SK-N-SH (cell line): ENCODE results near the gene FBXW5. TPM values are rescaled to one million over a fixed set of nuclear protein-coding genes. Genes with fewer than 3 reads are reported as not detected.

Source experiments
- CTCF ChIA-PET: fragments of 300-600, 350-600 bp; formaldehyde crosslinking; extraction: SDS; loops from one replicate; lab custom pipeline; 2021; lab: Yijun Ruan, JAX
- POLR2A ChIA-PET: fragments of 350-600 bp; sonication (Branson Sonifier 250); formaldehyde crosslinking; extraction: SDS; loops from one replicate; lab custom pipeline; 2020; ENCODE audit warnings: antibody characterized with exemption, inconsistent platforms; lab: Yijun Ruan, JAX
- DNase-seq: peaks from one replicate; pipeline ENCODE4 v3.0.0; 2012
- H2AFZ ChIP-seq: fragments of 200-600 bp; sonication (generic); 2 replicates; pipeline ENCODE4 v1.8.1; 2016; ENCODE audit warnings: antibody characterized with exemption, mild to moderate bottlenecking, low read depth
- H3F3A ChIP-seq: fragments of 200-600 bp; sonication (generic); replicated peaks from 2 replicates; pipeline ENCODE3; 2016; ENCODE audit warnings: antibody characterized with exemption, mild to moderate bottlenecking; ENCODE audit not compliant: insufficient read depth
- H3K27ac ChIP-seq, 2 experiments: fragments of 200-500 bp in 1 of 2; fragments of 200-600 bp in 1 of 2; sonication (Bioruptor generic) in 1 of 2; sonication (generic), shearing (Covaris generic) in 1 of 2; 2 replicates each; pipeline versions ENCODE4 v1.5.1 to v1.6.1; 2014 to 2016; ENCODE audit warnings: low read depth in 2 of 2, inconsistent platforms in 1 of 2, low read length in 1 of 2, mild to moderate bottlenecking in 1 of 2, mixed read lengths in 1 of 2
- H3K27me3 ChIP-seq: fragments of 200-600 bp; sonication (generic), shearing (Covaris generic); 2 replicates; pipeline ENCODE4 v1.6.1; 2016; ENCODE audit warnings: mixed run types; ENCODE audit not compliant: insufficient read depth
- H3K36me3 ChIP-seq, 2 experiments: fragments of 200-500 bp in 1 of 2; fragments of 200-600 bp in 1 of 2; sonication (Bioruptor generic) in 1 of 2; sonication (generic) in 1 of 2; replicated peaks in 1 of 2; 2 replicates each; pipeline versions ENCODE3 to v1.5.1; 2014 to 2016; ENCODE audit warnings: low read length in 1 of 2, mild to moderate bottlenecking in 1 of 2; ENCODE audit not compliant: insufficient read depth in 2 of 2, control insufficient read depth in 1 of 2
- H3K4me1 ChIP-seq, 2 experiments: fragments of 200-500 bp in 1 of 2; fragments of 200-600 bp in 1 of 2; sonication (Bioruptor generic) in 1 of 2; sonication (generic), shearing (Covaris generic) in 1 of 2; 2 replicates each; pipeline versions ENCODE4 v1.5.1 to v1.6.1; 2014 to 2016; ENCODE audit warnings: low read depth in 1 of 2, low read length in 1 of 2, mixed run types in 1 of 2; ENCODE audit not compliant: insufficient read depth in 2 of 2, control insufficient read depth in 1 of 2
- H3K4me2 ChIP-seq: fragments of 200-600 bp; sonication (generic), shearing (Covaris generic); 2 replicates; pipeline ENCODE4 v1.6.1; 2017; ENCODE audit warnings: mixed run types
- H3K4me3 ChIP-seq, 2 experiments: fragments of 200-500 bp in 1 of 2; fragments of 200-600 bp in 1 of 2; sonication (Bioruptor generic) in 1 of 2; sonication (generic), shearing (Covaris generic) in 1 of 2; 2 replicates each; pipeline versions ENCODE4 v1.5.1 to v1.8.1; 2014 to 2016; ENCODE audit warnings: low read depth in 2 of 2, inconsistent platforms in 1 of 2, low read length in 1 of 2, mild to moderate bottlenecking in 1 of 2, mixed read lengths in 1 of 2, moderate library complexity in 1 of 2
- H3K79me2 ChIP-seq: fragments of 200-600 bp; sonication (generic); 2 replicates; pipeline ENCODE4 v1.8.1; 2017; ENCODE audit warnings: mild to moderate bottlenecking; ENCODE audit not compliant: insufficient read depth
- H3K9ac ChIP-seq: fragments of 200-600 bp; sonication (generic); 2 replicates; pipeline ENCODE4 v1.6.1; 2017; ENCODE audit warnings: mixed run types
- H3K9me2 ChIP-seq: fragments of 200-600 bp; sonication (generic); 2 replicates; pipeline ENCODE4 v1.6.1; 2017; ENCODE audit warnings: mixed run types
- H3K9me3 ChIP-seq: fragments of 200-600 bp; sonication (generic); 2 replicates; pipeline ENCODE4 v1.6.1; 2017; ENCODE audit warnings: mixed run types, mild to moderate bottlenecking, moderate library complexity
- H4K20me1 ChIP-seq: fragments of 200-600 bp; sonication (generic); 2 replicates; pipeline ENCODE4 v1.6.1; 2017; ENCODE audit warnings: mild to moderate bottlenecking, mixed run types; ENCODE audit not compliant: insufficient read depth
- CHD2 ChIP-seq: fragments of 150-350 bp; IDR thresholded peaks from 2 replicates; pipeline ENCODE4 v1.6.1; 2018; ENCODE audit warnings: low read length; ENCODE audit not compliant: partially characterized antibody
- ELF1 ChIP-seq: IDR thresholded peaks from 2 replicates; pipeline ENCODE4 v1.4.0; 2012
- EP300 ChIP-seq, 2 experiments: IDR thresholded peaks; 2 replicates each; pipeline versions ENCODE4 v1.4.0 to v1.6.1; 2012; ENCODE audit warnings: borderline replicate concordance in 1 of 2, low read depth in 1 of 2, low read length in 1 of 2
- EZH2phosphoT487 ChIP-seq: fragments of 200-600 bp; sonication (generic); IDR thresholded peaks from 2 replicates; pipeline ENCODE4 v1.6.1; 2017; ENCODE audit warnings: low read depth, mixed run types, mild to moderate bottlenecking, antibody characterized with exemption, moderate library complexity, borderline replicate concordance
- FOSL2 ChIP-seq: IDR thresholded peaks from 2 replicates; pipeline ENCODE4 v1.4.0; 2012; ENCODE audit warnings: low read depth, mild to moderate bottlenecking, moderate library complexity, borderline replicate concordance
- FOXM1 ChIP-seq: IDR thresholded peaks from 2 replicates; pipeline ENCODE4 v1.4.0; 2012; ENCODE audit warnings: low read depth, mild to moderate bottlenecking
- GATA2 ChIP-seq: sonication (generic); formaldehyde crosslinking; IDR thresholded peaks from 2 replicates; pipeline ENCODE4 v1.5.0; 2020; ENCODE audit warnings: mild to moderate bottlenecking, missing genetic modification reagents
- JUND ChIP-seq: IDR thresholded peaks from 2 replicates; pipeline ENCODE4 v1.4.0; 2012
- MAX ChIP-seq: IDR thresholded peaks from 2 replicates; pipeline ENCODE4 v1.4.0; 2012; ENCODE audit warnings: low read depth
- MXI1 ChIP-seq: IDR thresholded peaks from 2 replicates; pipeline ENCODE4 v1.6.1; 2012; ENCODE audit warnings: mild to moderate bottlenecking, low read depth, low read length, improper control_type of control experiment
- NFIC ChIP-seq: IDR thresholded peaks from 2 replicates; pipeline ENCODE4 v1.4.0; 2012; ENCODE audit warnings: borderline replicate concordance
- POLR2AphosphoS5 ChIP-seq: IDR thresholded peaks from 2 replicates; pipeline ENCODE4 v1.6.1; 2012; ENCODE audit warnings: low read depth, low read length
- RCOR1 ChIP-seq: fragments of 150-350 bp; IDR thresholded peaks from 2 replicates; pipeline ENCODE4 v1.6.1; 2017; ENCODE audit warnings: antibody characterized with exemption, low read length
- RFX5 ChIP-seq: IDR thresholded peaks from 2 replicates; pipeline ENCODE4 v1.6.1; 2012; ENCODE audit warnings: mild to moderate bottlenecking, improper control_type of control experiment, low read length
- SIN3A ChIP-seq: IDR thresholded peaks from 2 replicates; pipeline ENCODE4 v1.6.1; 2012; ENCODE audit warnings: low read depth, mild to moderate bottlenecking, low read length, moderate library complexity, borderline replicate concordance
- YY1 ChIP-seq: IDR thresholded peaks from 2 replicates; pipeline ENCODE4 v1.4.0; 2012; ENCODE audit warnings: low read depth, mild to moderate bottlenecking
- WGBS: methylation state at CpG from one replicate; pipeline ENCODE4 v1.1.6; 2017; ENCODE audit warnings: low lambda C conversion rate; 5-methylcytosine and 5-hydroxymethylcytosine counted together
- polyA plus RNA-seq, 3 experiments: library from polyadenylated mRNA; depleted of rRNA; stranded (reverse); fragments of >200 nt; gene quantifications; 2 replicates each; pipeline ENCODE4 v1.2.3, GENCODE V29; 2012
- TF ChIP-seq, protein P1 (sequence below): IDR thresholded peaks from 2 replicates; pipeline ENCODE4 v1.4.0; 2012; ENCODE audit warnings: low read depth, borderline replicate concordance
- TF ChIP-seq, protein P2 (sequence below): IDR thresholded peaks from 2 replicates; pipeline ENCODE4; 2012
- TF ChIP-seq, protein P3 (sequence below): fragments of 200-600 bp; sonication (generic); IDR thresholded peaks from 2 replicates; pipeline ENCODE4 v1.6.1; 2017; ENCODE audit warnings: antibody characterized with exemption, mild to moderate bottlenecking, moderate library complexity

Gene FBXW5
- polyA plus RNA-seq, 1 of the 3 experiments (the other 2 are of a cell fraction): 78.9 TPM

- Histone ChIP-seq H3K9me3 (no peaks in the 10 kb centered on the region), H3K4me2 (no peak overlapping the region), H3F3A (no peaks in the 10 kb centered on the region), H3K9me2 (no peaks in the 10 kb centered on the region), H3K36me3 (no peaks in the 10 kb centered on the region), H4K20me1 (no peaks in the 10 kb centered on the region), H3K27me3 (no peaks in the 10 kb centered on the region), H3K27ac (no peak overlapping the region), H2AFZ (no peak overlapping the region), H3K9ac (no peak overlapping the region), H3K79me2 (no peaks in the 10 kb centered on the region), H3K4me3 (no peak overlapping the region), H3K4me1 (peaks cover 0 to 20% of the 10 kb centered on the region in 2 experiments; a peak in 2 of 4 replicates)
- WGBS: 60% methylated on average over 4 of the region's 14 CpGs
- CTCF ChIA-PET: interaction anchor here (1.1 to 13.2 kb wide), 2 partner anchors 9 to 77 kb away, joined by 3 to 350 read pairs; partner anchors contain the start of genes ABCA2 and FUT7
- no peak for TF ChIP-seq CHD2
- no peak for TF ChIP-seq EZH2phosphoT487
- no peak for TF ChIP-seq FOSL2
- TF ChIP-seq, protein P1, sequence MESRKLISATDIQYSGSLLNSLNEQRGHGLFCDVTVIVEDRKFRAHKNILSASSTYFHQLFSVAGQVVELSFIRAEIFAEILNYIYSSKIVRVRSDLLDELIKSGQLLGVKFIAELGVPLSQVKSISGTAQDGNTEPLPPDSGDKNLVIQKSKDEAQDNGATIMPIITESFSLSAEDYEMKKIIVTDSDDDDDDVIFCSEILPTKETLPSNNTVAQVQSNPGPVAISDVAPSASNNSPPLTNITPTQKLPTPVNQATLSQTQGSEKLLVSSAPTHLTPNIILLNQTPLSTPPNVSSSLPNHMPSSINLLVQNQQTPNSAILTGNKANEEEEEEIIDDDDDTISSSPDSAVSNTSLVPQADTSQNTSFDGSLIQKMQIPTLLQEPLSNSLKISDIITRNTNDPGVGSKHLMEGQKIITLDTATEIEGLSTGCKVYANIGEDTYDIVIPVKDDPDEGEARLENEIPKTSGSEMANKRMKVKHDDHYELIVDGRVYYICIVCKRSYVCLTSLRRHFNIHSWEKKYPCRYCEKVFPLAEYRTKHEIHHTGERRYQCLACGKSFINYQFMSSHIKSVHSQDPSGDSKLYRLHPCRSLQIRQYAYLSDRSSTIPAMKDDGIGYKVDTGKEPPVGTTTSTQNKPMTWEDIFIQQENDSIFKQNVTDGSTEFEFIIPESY: no peak
- TF ChIP-seq, protein P2, sequence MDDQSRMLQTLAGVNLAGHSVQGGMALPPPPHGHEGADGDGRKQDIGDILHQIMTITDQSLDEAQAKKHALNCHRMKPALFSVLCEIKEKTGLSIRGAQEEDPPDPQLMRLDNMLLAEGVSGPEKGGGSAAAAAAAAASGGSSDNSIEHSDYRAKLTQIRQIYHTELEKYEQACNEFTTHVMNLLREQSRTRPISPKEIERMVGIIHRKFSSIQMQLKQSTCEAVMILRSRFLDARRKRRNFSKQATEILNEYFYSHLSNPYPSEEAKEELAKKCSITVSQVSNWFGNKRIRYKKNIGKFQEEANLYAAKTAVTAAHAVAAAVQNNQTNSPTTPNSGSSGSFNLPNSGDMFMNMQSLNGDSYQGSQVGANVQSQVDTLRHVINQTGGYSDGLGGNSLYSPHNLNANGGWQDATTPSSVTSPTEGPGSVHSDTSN: no peak
- no peak for TF ChIP-seq RCOR1
- TF ChIP-seq JUND: no peak
- no peak for TF ChIP-seq MAX
- no peak for TF ChIP-seq GATA2 (CRISPR knock-in tag)
- no peak for TF ChIP-seq FOXM1
- TF ChIP-seq, protein P3, sequence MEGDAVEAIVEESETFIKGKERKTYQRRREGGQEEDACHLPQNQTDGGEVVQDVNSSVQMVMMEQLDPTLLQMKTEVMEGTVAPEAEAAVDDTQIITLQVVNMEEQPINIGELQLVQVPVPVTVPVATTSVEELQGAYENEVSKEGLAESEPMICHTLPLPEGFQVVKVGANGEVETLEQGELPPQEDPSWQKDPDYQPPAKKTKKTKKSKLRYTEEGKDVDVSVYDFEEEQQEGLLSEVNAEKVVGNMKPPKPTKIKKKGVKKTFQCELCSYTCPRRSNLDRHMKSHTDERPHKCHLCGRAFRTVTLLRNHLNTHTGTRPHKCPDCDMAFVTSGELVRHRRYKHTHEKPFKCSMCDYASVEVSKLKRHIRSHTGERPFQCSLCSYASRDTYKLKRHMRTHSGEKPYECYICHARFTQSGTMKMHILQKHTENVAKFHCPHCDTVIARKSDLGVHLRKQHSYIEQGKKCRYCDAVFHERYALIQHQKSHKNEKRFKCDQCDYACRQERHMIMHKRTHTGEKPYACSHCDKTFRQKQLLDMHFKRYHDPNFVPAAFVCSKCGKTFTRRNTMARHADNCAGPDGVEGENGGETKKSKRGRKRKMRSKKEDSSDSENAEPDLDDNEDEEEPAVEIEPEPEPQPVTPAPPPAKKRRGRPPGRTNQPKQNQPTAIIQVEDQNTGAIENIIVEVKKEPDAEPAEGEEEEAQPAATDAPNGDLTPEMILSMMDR: no peak
- no peak for TF ChIP-seq POLR2AphosphoS5
- no peak for TF ChIP-seq NFIC
- no peak for TF ChIP-seq YY1
- TF ChIP-seq MXI1: no peak
- TF ChIP-seq RFX5: no peak
- no peak for TF ChIP-seq SIN3A
- TF ChIP-seq ELF1: no peak
- TF ChIP-seq EP300 (IDR thresholded peaks at IDR 0.05; ENCODE audit: borderline replicate concordance in 1 of 2, low read depth in 1 of 2, low read length in 1 of 2): no peak
- POLR2A ChIA-PET: no interaction called here
- no peak for DNase-seq
Measured at GRCh38 chr9:136955202-136955942, 10.8 kb upstream of the FBXW5 start.
